HEK293 (cell line): Measurements from ENCODE around the gene FAM174A.

Source experiments
- CTCF ChIA-PET: fragments of 350-600 bp; formaldehyde crosslinking; extraction: SDS; loops from one replicate; lab custom pipeline; 2021; ENCODE audit warnings: antibody characterized with exemption; lab: Yijun Ruan, JAX
- POLR2A ChIA-PET: fragments of 300-600 bp; formaldehyde crosslinking; extraction: SDS; loops from one replicate; lab custom pipeline; 2020; ENCODE audit warnings: antibody characterized with exemption, inconsistent platforms; lab: Yijun Ruan, JAX
- H3K27ac ChIP-seq: fragments of 200-500 bp; sonication (Bioruptor generic); 2 replicates; pipeline ENCODE4 v1.5.1; 2014; ENCODE audit warnings: low read depth, low read length, control low read depth, inconsistent platforms; ENCODE audit errors: extremely low read depth
- H3K36me3 ChIP-seq, 2 experiments: fragments of 200-500 bp in 1 of 2; sonication (Bioruptor generic) in 1 of 2; 1 replicate in 1 of 2; 2 replicates in 1 of 2; pipeline ENCODE4 v1.5.1; 2014 to 2017; ENCODE audit warnings: inconsistent platforms in 2 of 2, low read length in 2 of 2; ENCODE audit not compliant: control insufficient read depth in 2 of 2, insufficient read depth in 1 of 2
- H3K4me1 ChIP-seq: fragments of 200-500 bp; sonication (Bioruptor generic); 2 replicates; pipeline ENCODE4 v1.5.1; 2014; ENCODE audit warnings: mild to moderate bottlenecking, low read length, inconsistent platforms; ENCODE audit not compliant: control insufficient read depth, insufficient read depth
- H3K4me3 ChIP-seq: 2 replicates; pipeline ENCODE4 v1.5.1; 2011; ENCODE audit warnings: low read depth, mild to moderate bottlenecking, control low read depth, low read length, moderate library complexity
- H3K9me3 ChIP-seq: fragments of 200-500 bp; sonication (Bioruptor generic); 2 replicates; pipeline ENCODE4 v1.5.1; 2014; ENCODE audit warnings: low read depth, low read length, inconsistent platforms; ENCODE audit not compliant: control insufficient read depth, insufficient read depth
- BCL11A ChIP-seq: fragments of 450-650 bp; formaldehyde crosslinking; IDR thresholded peaks from 2 replicates; pipeline ENCODE4 v1.5.1; 2016; ENCODE audit warnings: low read depth, missing biosample characterization, missing genetic modification characterization
- GLI2 ChIP-seq: fragments of 450-650 bp; formaldehyde crosslinking; IDR thresholded peaks from 2 replicates; pipeline ENCODE4; 2017; ENCODE audit warnings: missing biosample characterization, missing genetic modification characterization, low read depth, borderline replicate concordance
- HOXD13 ChIP-seq: sonication (generic); formaldehyde crosslinking; IDR thresholded peaks from 2 replicates; pipeline ENCODE4 v1.8.0; 2022; ENCODE audit warnings: missing genetic modification reagents, borderline replicate concordance
- KLF8 ChIP-seq: fragments of 450-650 bp; formaldehyde crosslinking; IDR thresholded peaks from 2 replicates; pipeline ENCODE4 v1.5.1; 2016; ENCODE audit warnings: missing biosample characterization, missing genetic modification characterization
- MYNN ChIP-seq: fragments of 450-650 bp; formaldehyde crosslinking; IDR thresholded peaks from 2 replicates; pipeline ENCODE4 v1.5.1; 2016; ENCODE audit warnings: missing biosample characterization, missing genetic modification characterization, borderline replicate concordance
- OVOL3 ChIP-seq: fragments of 450-650 bp; formaldehyde crosslinking; IDR thresholded peaks from 2 replicates; pipeline ENCODE4 v1.5.1; 2016; ENCODE audit warnings: missing biosample characterization, missing genetic modification characterization
- PRDM10 ChIP-seq: fragments of 450-650 bp; formaldehyde crosslinking; IDR thresholded peaks from 2 replicates; pipeline ENCODE4 v1.5.1; 2016; ENCODE audit warnings: missing biosample characterization, missing genetic modification characterization
- ZBTB8A ChIP-seq: fragments of 450-650 bp; formaldehyde crosslinking; IDR thresholded peaks from 2 replicates; pipeline ENCODE4 v1.5.1; 2016; ENCODE audit warnings: missing biosample characterization, missing genetic modification characterization
- ZFP41 ChIP-seq: fragments of 450-650 bp; formaldehyde crosslinking; IDR thresholded peaks from 2 replicates; pipeline ENCODE4 v1.5.1; 2016; ENCODE audit warnings: missing biosample characterization, missing genetic modification characterization, borderline replicate concordance
- ZNF121 ChIP-seq: fragments of 450-650 bp; formaldehyde crosslinking; IDR thresholded peaks from 2 replicates; pipeline ENCODE4 v1.5.1; 2016; ENCODE audit warnings: missing biosample characterization, missing genetic modification characterization
- ZNF132 ChIP-seq: fragments of 450-650 bp; formaldehyde crosslinking; IDR thresholded peaks from 2 replicates; pipeline ENCODE4 v1.5.1; 2017; ENCODE audit warnings: missing biosample characterization, missing genetic modification characterization, borderline replicate concordance
- ZNF175 ChIP-seq: fragments of 450-650 bp; formaldehyde crosslinking; IDR thresholded peaks from 2 replicates; pipeline ENCODE4 v1.5.1; 2016; ENCODE audit warnings: missing biosample characterization, missing genetic modification characterization
- ZNF214 ChIP-seq: fragments of 450-650 bp; formaldehyde crosslinking; IDR thresholded peaks from 2 replicates; pipeline ENCODE4 v1.5.1; 2017; ENCODE audit warnings: missing biosample characterization, mild to moderate bottlenecking, missing genetic modification characterization, borderline replicate concordance
- ZNF223 ChIP-seq: fragments of 450-650 bp; formaldehyde crosslinking; IDR thresholded peaks from 2 replicates; pipeline ENCODE4 v1.5.1; 2016; ENCODE audit warnings: missing biosample characterization, missing genetic modification characterization
- ZNF398 ChIP-seq: fragments of 450-650 bp; formaldehyde crosslinking; IDR thresholded peaks from 2 replicates; pipeline ENCODE4 v1.5.1; 2017; ENCODE audit warnings: missing biosample characterization, missing genetic modification characterization
- ZNF433 ChIP-seq: fragments of 450-650 bp; formaldehyde crosslinking; IDR thresholded peaks from 2 replicates; pipeline ENCODE4 v1.5.1; 2016; ENCODE audit warnings: missing biosample characterization, missing genetic modification characterization, low read depth
- ZNF473 ChIP-seq: fragments of 450-650 bp; formaldehyde crosslinking; IDR thresholded peaks from 2 replicates; pipeline ENCODE4 v1.5.1; 2017; ENCODE audit warnings: missing biosample characterization, missing genetic modification characterization
- ZNF561 ChIP-seq: fragments of 450-650 bp; IDR thresholded peaks from 2 replicates; pipeline ENCODE4 v1.5.1; 2018; ENCODE audit warnings: missing biosample characterization, missing genetic modification characterization, borderline replicate concordance
- ZNF571 ChIP-seq: fragments of 450-650 bp; formaldehyde crosslinking; IDR thresholded peaks from 2 replicates; pipeline ENCODE4 v1.5.0; 2017; ENCODE audit warnings: missing biosample characterization, missing genetic modification characterization
- ZNF629 ChIP-seq: fragments of 450-650 bp; formaldehyde crosslinking; IDR thresholded peaks from 2 replicates; pipeline ENCODE4 v1.5.1; 2017; ENCODE audit warnings: missing biosample characterization, missing genetic modification characterization
- ZNF664 ChIP-seq: fragments of 450-650 bp; formaldehyde crosslinking; IDR thresholded peaks from 2 replicates; pipeline ENCODE4 v1.5.1; 2016; ENCODE audit warnings: missing biosample characterization, missing genetic modification characterization
- ZNF692 ChIP-seq: fragments of 450-650 bp; formaldehyde crosslinking; IDR thresholded peaks from 2 replicates; pipeline ENCODE4 v1.5.1; 2016; ENCODE audit warnings: missing biosample characterization, missing genetic modification characterization
- ZSCAN23 ChIP-seq: fragments of 450-650 bp; formaldehyde crosslinking; IDR thresholded peaks from 2 replicates; pipeline ENCODE4 v1.5.1; 2016; ENCODE audit warnings: missing biosample characterization, missing genetic modification characterization
- TF ChIP-seq, protein P1 (sequence below): fragments of 450-650 bp; formaldehyde crosslinking; IDR thresholded peaks from 2 replicates; pipeline ENCODE4 v1.5.1; 2016; ENCODE audit warnings: missing biosample characterization, missing genetic modification characterization
- TF ChIP-seq, protein P2 (sequence below): fragments of 450-650 bp; formaldehyde crosslinking; IDR thresholded peaks from 2 replicates; pipeline ENCODE4 v1.5.1; 2017; ENCODE audit warnings: missing biosample characterization, missing genetic modification characterization

Gene FAM174A

DNA sequence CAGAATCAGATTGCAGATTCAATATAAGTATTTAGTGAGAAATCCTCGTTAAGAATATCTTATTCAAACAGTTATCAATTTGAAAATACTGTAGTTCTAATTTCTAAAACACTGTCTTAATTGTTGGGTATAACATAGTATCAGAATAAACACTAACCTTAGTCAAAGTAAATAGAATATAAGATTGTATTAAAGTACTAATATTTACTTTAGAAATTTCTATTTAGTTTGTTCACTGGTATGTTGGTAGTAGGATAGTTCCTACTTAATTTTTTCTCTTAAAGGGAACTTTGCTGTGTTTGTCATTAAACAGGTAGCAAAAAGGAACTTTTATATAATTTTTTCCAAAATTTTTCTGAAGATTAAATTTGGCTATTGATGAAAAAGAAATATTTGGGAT is 42.3 kb downstream of the FAM174A start:
- Histone ChIP-seq H3K4me3 (no peak overlapping the region), H3K9me3 (no peaks in the 10 kb centered on the region), H3K4me1 (no peaks in the 10 kb centered on the region), H3K36me3 (no peaks in the 10 kb centered on the region), H3K27ac (no peak overlapping the region)
- CTCF ChIA-PET, result no interaction called here
- POLR2A ChIA-PET, result no interaction called here
- TF ChIP-seq ZNF561 (tag by site-specific recombination) (no peak), PRDM10 (tag by site-specific recombination) (no peak), ZNF664 (tag by site-specific recombination) (no peak), ZNF571 (no peak), ZBTB8A (tag by site-specific recombination) (no peak), ZNF433 (tag by site-specific recombination) (no peak), KLF8 (no peak), ZNF473 (tag by site-specific recombination) (no peak), ZNF214 (tag by site-specific recombination) (no peak), ZNF121 (no peak), HOXD13 (no peak), BCL11A (tag by site-specific recombination) (no peak), ZNF132 (tag by site-specific recombination) (no peak)
- TF ChIP-seq, protein P1, sequence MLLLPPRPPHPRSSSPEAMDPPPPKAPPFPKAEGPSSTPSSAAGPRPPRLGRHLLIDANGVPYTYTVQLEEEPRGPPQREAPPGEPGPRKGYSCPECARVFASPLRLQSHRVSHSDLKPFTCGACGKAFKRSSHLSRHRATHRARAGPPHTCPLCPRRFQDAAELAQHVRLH, result no peak

- H3K36me3 ChIP-seq, result no peaks in the 10 kb centered on the region
- no peak overlapping the region for H3K27ac ChIP-seq
- CTCF ChIA-PET, result interaction anchor here (0.6 kb wide), 1 partner anchor 8 kb away, joined by 4 read pairs; no protein-coding TSS in a partner anchor
- TF ChIP-seq OVOL3, result no peak
- no peak for TF ChIP-seq MYNN (tag by site-specific recombination)
- no peak for TF ChIP-seq ZNF629 (tag by site-specific recombination)
- no peak for TF ChIP-seq ZFP41
- TF ChIP-seq ZNF223, result no peak
- no peak for TF ChIP-seq ZNF175 (tag by site-specific recombination)
- no peak for TF ChIP-seq GLI2 (tag by site-specific recombination)
- TF ChIP-seq, protein P2, sequence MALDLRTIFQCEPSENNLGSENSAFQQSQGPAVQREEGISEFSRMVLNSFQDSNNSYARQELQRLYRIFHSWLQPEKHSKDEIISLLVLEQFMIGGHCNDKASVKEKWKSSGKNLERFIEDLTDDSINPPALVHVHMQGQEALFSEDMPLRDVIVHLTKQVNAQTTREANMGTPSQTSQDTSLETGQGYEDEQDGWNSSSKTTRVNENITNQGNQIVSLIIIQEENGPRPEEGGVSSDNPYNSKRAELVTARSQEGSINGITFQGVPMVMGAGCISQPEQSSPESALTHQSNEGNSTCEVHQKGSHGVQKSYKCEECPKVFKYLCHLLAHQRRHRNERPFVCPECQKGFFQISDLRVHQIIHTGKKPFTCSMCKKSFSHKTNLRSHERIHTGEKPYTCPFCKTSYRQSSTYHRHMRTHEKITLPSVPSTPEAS (tag by site-specific recombination), result no peak
- no peak for TF ChIP-seq ZNF398 (tag by site-specific recombination)
- no peak for TF ChIP-seq ZNF692 (tag by site-specific recombination)
- TF ChIP-seq ZSCAN23 (tag by site-specific recombination), result no peak
- TF ChIP-seq, all 188 proteins: peak for 0
- Histone ChIP-seq H3K9me3 (no peaks in the 10 kb centered on the region), H3K4me1 (no peaks in the 10 kb centered on the region), H3K4me3 (no peak overlapping the region)
- POLR2A ChIA-PET, result no interaction called here
Measured at GRCh38 chr5:100584069-100584468, 48.9 kb downstream of the FAM174A start.
